Body of pancreas (tissue), 4 donors: ENCODE results near the gene DCTN4. TPM values are rescaled to one million over a fixed set of nuclear protein-coding genes. Genes with fewer than 3 reads are reported as not detected.

Source experiments
- ATAC-seq: fragments of 150-250 bp; one replicate; pipeline ENCODE4 v1.9.1; 2016
- DNase-seq, 4 donors: peaks; one replicate each; pipeline ENCODE4 v3.0.0-alpha.2; 2019
- H3K27ac ChIP-seq, 4 donors: fragments of 200-600 bp; sonication (generic); 1 replicate in 3 of 4; 2 replicates in 1 of 4; pipeline versions ENCODE4 v1.5.1 to v1.6.1; 2016 to 2019; ENCODE audit warnings: mild to moderate bottlenecking in 1 of 4, mixed read lengths in 1 of 4, moderate library complexity in 1 of 4
- H3K27me3 ChIP-seq, 2 donors: fragments of 200-600 bp; sonication (generic); one replicate each; pipeline ENCODE4 v1.6.0; 2016; ENCODE audit warnings: mild to moderate bottlenecking in 1 of 2
- H3K36me3 ChIP-seq, 2 donors: fragments of 200-600 bp; sonication (generic); replicated peaks in 1 of 2; 2 replicates each; pipeline ENCODE4 v1.5.1; 2016; ENCODE audit warnings: low read depth in 2 of 2; ENCODE audit not compliant: insufficient read depth in 1 of 2
- H3K4me1 ChIP-seq: fragments of 200-600 bp; sonication (generic); one replicate; pipeline ENCODE4 v1.6.0; 2016
- H3K4me3 ChIP-seq, 2 donors: fragments of 200-600 bp; sonication (generic); 1 replicate in 1 of 2; 2 replicates in 1 of 2; pipeline ENCODE4 v1.5.1; 2016 to 2019
- H3K9me3 ChIP-seq, 3 donors: fragments of 200-600 bp; sonication (generic); 1 replicate in 2 of 3; 2 replicates in 1 of 3; pipeline ENCODE4 v1.5.1; 2016
- POLR2A ChIP-seq, 3 donors: fragments of 450-650 bp; IDR thresholded peaks; one replicate each; pipeline ENCODE4 v1.6.1; 2016; ENCODE audit warnings: antibody characterized with exemption in 3 of 3, mild to moderate bottlenecking in 2 of 3
- WGBS, 2 donors: methylation state at CpG; one replicate each; pipeline ENCODE4 v1.1.5; 2017; 5-methylcytosine and 5-hydroxymethylcytosine counted together
- intact Hi-C: fragments of 100-400 bp; cut with DNase I; formaldehyde crosslinking; loops from one replicate; pipeline ENCODE4 v1.15.1; 2023
- total RNA-seq, 2 donors: library from RNA; depleted of rRNA; stranded (reverse); fragments of >200 nt; gene quantifications; one replicate each; pipeline ENCODE4 v1.1.0, GENCODE V29; 2016
- TF ChIP-seq, protein P1 (sequence below), 7 experiments: fragments of 450-650 bp in 4 of 7; fragments of 200-600 bp in 3 of 7; sonication (generic) in 3 of 7; IDR thresholded peaks; one replicate each; pipeline ENCODE4 v1.5.1; 2016 to 2019; ENCODE audit warnings: antibody characterized with exemption in 7 of 7

DCTN4 gene
- total RNA-seq, 2 donors from 2014 or later, result 30.6 to 49.4 TPM

DNA sequence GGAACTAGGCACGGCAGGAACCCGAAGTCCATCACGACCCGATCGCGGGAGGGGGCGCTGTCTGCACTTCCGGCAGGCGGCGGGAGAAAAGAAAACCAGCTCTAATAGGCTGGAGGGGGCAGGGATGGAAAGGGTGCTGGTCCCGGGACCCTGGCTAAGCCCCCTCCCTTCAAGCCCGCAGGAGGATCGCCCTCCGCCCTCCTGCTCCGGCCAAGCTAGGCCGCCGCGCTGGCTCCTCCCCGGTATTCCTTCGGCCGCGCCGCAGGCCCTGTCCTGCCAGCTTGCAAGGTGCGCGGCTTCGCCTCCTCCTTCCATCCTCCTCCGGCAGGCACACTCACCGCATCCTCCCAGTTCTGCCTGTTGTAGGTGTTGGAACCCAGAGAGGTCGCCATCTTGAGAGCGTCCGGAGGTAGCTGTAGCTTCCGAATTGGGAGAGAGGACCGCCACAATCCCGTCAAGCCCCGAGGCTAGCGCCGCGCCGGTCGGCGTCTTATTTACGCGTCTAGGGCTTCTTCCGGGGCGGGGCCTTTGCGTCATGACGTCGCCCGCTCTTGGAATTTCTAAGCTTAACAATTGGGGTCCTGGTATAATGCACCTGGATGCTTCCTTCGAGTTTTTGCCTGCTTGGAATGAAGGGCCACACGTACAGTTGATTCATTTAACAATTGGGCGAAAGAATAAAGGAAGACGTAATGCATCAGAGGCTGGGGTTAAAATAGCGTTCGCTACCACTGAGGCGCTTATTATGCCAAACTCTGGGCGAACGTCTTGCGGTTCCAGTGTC is 58.0 kb downstream of the DCTN4 start, which contains the start of gene RBM22:
RBM22 (minus strand) TSS at position 469 of the 784 bp plus-strand sequence; CDS start at position 392, 77 bp downstream.
- peaks cover 14% of the 10 kb centered on the region for H3K4me1 ChIP-seq
- peaks cover 9 to 19% of the 10 kb centered on the region in 2 donors for H3K36me3 ChIP-seq
- intact Hi-C loops, result no loop called here
- DNase-seq (peak; percentile 91 to 94 (median 93)), ATAC-seq (peak; percentile 99)
- 0% methylated on average over 29 to 59 of the region's 59 CpGs for WGBS, 2 donors
- no peaks in the 10 kb centered on the region for H3K9me3 ChIP-seq
- H3K27ac ChIP-seq, result peak within 1 kb of the TSS; percentile 85 to 97 (median 96)
- TF ChIP-seq, protein P1, sequence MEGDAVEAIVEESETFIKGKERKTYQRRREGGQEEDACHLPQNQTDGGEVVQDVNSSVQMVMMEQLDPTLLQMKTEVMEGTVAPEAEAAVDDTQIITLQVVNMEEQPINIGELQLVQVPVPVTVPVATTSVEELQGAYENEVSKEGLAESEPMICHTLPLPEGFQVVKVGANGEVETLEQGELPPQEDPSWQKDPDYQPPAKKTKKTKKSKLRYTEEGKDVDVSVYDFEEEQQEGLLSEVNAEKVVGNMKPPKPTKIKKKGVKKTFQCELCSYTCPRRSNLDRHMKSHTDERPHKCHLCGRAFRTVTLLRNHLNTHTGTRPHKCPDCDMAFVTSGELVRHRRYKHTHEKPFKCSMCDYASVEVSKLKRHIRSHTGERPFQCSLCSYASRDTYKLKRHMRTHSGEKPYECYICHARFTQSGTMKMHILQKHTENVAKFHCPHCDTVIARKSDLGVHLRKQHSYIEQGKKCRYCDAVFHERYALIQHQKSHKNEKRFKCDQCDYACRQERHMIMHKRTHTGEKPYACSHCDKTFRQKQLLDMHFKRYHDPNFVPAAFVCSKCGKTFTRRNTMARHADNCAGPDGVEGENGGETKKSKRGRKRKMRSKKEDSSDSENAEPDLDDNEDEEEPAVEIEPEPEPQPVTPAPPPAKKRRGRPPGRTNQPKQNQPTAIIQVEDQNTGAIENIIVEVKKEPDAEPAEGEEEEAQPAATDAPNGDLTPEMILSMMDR (IDR thresholded peaks at IDR 0.05), result peak in 6 of 7 experiments; percentile 41 to 62 (median 54)
- TF ChIP-seq POLR2A (IDR thresholded peaks at IDR 0.05), result peak; percentile 80 to 94 (median 93)
- H3K4me3 ChIP-seq, result peak within 1 kb of the TSS; percentile 88 to 98
- H3K27me3 ChIP-seq, result no peaks in the 10 kb centered on the region

DNA sequence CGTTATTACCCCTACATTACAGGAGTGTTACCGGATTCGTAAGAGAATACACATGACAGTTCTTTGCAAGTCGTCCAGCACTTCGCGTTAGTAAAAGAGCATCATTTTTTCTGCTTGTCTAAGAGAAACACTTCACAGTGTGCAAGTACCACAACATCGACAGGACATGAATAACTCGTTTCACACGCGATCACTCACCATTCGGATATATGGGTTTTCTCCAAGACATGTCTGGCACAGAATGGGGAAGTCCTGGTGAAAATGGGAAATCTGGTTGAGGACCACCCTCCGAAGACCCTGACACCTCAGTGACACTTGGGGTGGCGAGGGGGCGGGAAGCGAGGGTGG is 58.6 kb downstream of the DCTN4 start:
- Histone ChIP-seq H3K27ac (peak overlapping the region; percentile 85 to 97 (median 96)), H3K27me3 (no peaks in the 10 kb centered on the region), H3K4me1 (peaks cover 14% of the 10 kb centered on the region), H3K9me3 (no peaks in the 10 kb centered on the region), H3K4me3 (peak overlapping the region; percentile 88 to 98), H3K36me3 (peaks cover 9 to 23% of the 10 kb centered on the region in 2 donors)
- no peak for DNase-seq
- TF ChIP-seq, protein P1 (IDR thresholded peaks at IDR 0.05), result no peak
- no peak for TF ChIP-seq POLR2A (IDR thresholded peaks at IDR 0.05)
- intact Hi-C loops, result no loop called here
- ATAC-seq, result no peak
- WGBS, 2 donors, result 1% methylated on average over 11 to 15 of the region's 15 CpGs

DNA sequence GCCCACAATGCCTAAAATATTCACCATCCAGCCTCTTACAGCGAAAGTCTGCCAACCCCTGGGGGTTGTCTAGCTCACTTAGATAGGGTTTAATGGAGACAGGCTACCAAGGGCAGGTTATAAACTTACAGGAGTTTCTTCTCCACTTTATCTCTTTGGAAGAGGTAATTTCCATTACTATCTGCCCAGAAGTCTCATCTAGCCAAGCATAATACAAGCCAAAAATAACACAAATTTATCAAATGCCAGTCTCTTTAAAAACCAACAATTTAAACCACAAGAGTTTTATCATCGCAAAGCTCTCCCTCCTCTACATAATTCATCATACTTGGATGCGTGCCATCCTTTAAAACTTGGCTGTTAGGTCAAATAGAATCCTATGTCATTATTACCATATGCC is 64.2 kb downstream of the DCTN4 start:
- peaks cover 44 to 66% of the 10 kb centered on the region in 2 donors for H3K36me3 ChIP-seq
- no peak overlapping the region for H3K27ac ChIP-seq
- no peaks in the 10 kb centered on the region for H3K9me3 ChIP-seq
- DNase-seq, result no peak
- no peak for ATAC-seq
- intact Hi-C loops, result no loop called here
- H3K27me3 ChIP-seq, result no peaks in the 10 kb centered on the region
- peaks cover 5% of the 10 kb centered on the region for H3K4me1 ChIP-seq
- TF ChIP-seq, protein P1 (IDR thresholded peaks at IDR 0.05), result no peak
- TF ChIP-seq POLR2A (IDR thresholded peaks at IDR 0.05), result no peak
- no peak overlapping the region for H3K4me3 ChIP-seq
- 84 to 86% methylated on average over 3 of the region's 3 CpGs for WGBS, 2 donors

DNA sequence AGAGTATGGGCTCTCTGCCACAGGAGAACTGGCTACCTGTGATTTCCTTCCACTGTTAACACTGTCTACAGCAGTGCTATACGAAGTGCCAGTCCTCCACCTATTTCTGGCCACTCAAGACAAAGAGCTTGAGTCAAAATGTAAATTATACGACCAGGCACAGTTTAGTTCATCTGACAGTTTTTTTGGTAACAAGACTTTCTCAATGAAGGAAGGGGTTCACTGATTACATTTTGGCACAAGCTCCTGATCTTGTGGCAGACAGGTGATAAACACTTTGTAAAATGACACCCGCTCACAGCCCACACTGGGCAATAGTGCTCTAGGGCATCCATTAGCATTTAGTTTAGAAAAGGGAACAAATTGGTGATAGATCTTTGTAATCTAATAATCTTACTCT is 66.5 kb downstream of the DCTN4 start:
- no peak for DNase-seq
- Histone ChIP-seq H3K4me3 (no peak overlapping the region), H3K27me3 (no peaks in the 10 kb centered on the region), H3K9me3 (no peaks in the 10 kb centered on the region), H3K36me3 (peaks cover 44 to 60% of the 10 kb centered on the region in 2 donors), H3K27ac (no peak overlapping the region), H3K4me1 (no peaks in the 10 kb centered on the region)
- TF ChIP-seq, protein P1 (IDR thresholded peaks at IDR 0.05), result no peak
- no peak for TF ChIP-seq POLR2A (IDR thresholded peaks at IDR 0.05)
- intact Hi-C loops, result no loop called here
- no peak for ATAC-seq
- 86 to 93% methylated on average over 3 of the region's 3 CpGs for WGBS, 2 donors
